Activated T-helper 2 cell treated with anti-CD3 and anti-CD28 coated beads, Interferon-gamma antibody, Interleukin-2, Interleukin-4, amounts not matched to agents 10 μg/mL and 5 μg/mL and 100 μg/mL, durations not matched to agents 14 hours and 24 hours and 36 hours (primary cell): ENCODE data around the gene ARIH2. TPM values are rescaled to one million over a fixed set of nuclear protein-coding genes. Genes with fewer than 3 reads are reported as not detected.
"Not testable (repeated sequence)": the region's sequence is repeated elsewhere in the genome, so short reads cannot be mapped to it uniquely, and the experiment has no call there.

Experiments used
- DNase-seq: peaks from one replicate; pipeline ENCODE4 v3.0.0; 2021; ENCODE audit warnings: low spot score
- H3K27ac Mint-ChIP-seq: one replicate; pipeline ENCODE4 v1.8.0; 2021; ENCODE audit warnings: mixed read lengths
- H3K27me3 Mint-ChIP-seq: one replicate; pipeline ENCODE4 v1.8.0; 2021; ENCODE audit warnings: low read depth, mixed read lengths
- H3K36me3 Mint-ChIP-seq: one replicate; pipeline ENCODE4 v1.8.0; 2021; ENCODE audit warnings: low read depth, mixed read lengths
- H3K4me1 Mint-ChIP-seq: one replicate; pipeline ENCODE4 v1.8.0; 2021; ENCODE audit warnings: low read depth, mixed read lengths
- H3K4me3 Mint-ChIP-seq: one replicate; pipeline ENCODE4 v1.8.0; 2021; ENCODE audit warnings: low read depth, mild to moderate bottlenecking, moderate library complexity, mixed read lengths
- H3K9me3 Mint-ChIP-seq: one replicate; pipeline ENCODE4 v1.8.0; 2021; ENCODE audit warnings: mixed read lengths
- intact Hi-C: fragments of 100-400 bp; cut with micrococcal nuclease; formaldehyde crosslinking; loops from one replicate; pipeline ENCODE4 v1.15.1; 2023
- total RNA-seq: library from RNA; stranded (reverse); gene quantifications from 2 replicates; pipeline ENCODE4 v1.2.3, GENCODE V29; 2022

The ARIH2 gene
- total RNA-seq, 1 donor from 2014 or later = 156 TPM

- intact Hi-C loops = no loop called here
- Mint-ChIP-seq H3K4me3 (no peak overlapping the region), H3K27me3 (no peaks in the 10 kb centered on the region), H3K27ac (peak overlapping the region; percentile 48), H3K4me1 (peaks cover 2% of the 10 kb centered on the region), H3K36me3 (peaks cover 8% of the 10 kb centered on the region), H3K9me3 (no peaks in the 10 kb centered on the region)
- no peak for DNase-seq
Measured at GRCh38 chr3:49001155-49001554, 82.5 kb downstream of the ARIH2 start.

GRCh38 chr3:49004352-49005302 lies 86.0 kb downstream of the ARIH2 start:
- Mint-ChIP-seq H3K27ac (no peak overlapping the region), H3K27me3 (no peaks in the 10 kb centered on the region), H3K4me1 (peaks cover 17% of the 10 kb centered on the region), H3K36me3 (peaks cover 16% of the 10 kb centered on the region), H3K9me3 (no peaks in the 10 kb centered on the region), H3K4me3 (no peak overlapping the region)
- intact Hi-C loops = no loop called here
- no peak for DNase-seq

- H3K36me3 Mint-ChIP-seq = peaks cover 16% of the 10 kb centered on the region
- intact Hi-C loops = no loop called here
- H3K4me3 Mint-ChIP-seq = no peak overlapping the region
- H3K27ac Mint-ChIP-seq = no peak overlapping the region
- peaks cover 17% of the 10 kb centered on the region for H3K4me1 Mint-ChIP-seq
- H3K9me3 Mint-ChIP-seq = no peaks in the 10 kb centered on the region
- no peaks in the 10 kb centered on the region for H3K27me3 Mint-ChIP-seq
- DNase-seq = no peak
Measured at GRCh38 chr3:49005303-49005680, 86.7 kb downstream of the ARIH2 start.

- H3K36me3 Mint-ChIP-seq = peaks cover 16% of the 10 kb centered on the region
- peak overlapping the region; percentile 98 for H3K4me3 Mint-ChIP-seq
- intact Hi-C loops = no loop called here
- no peak overlapping the region for H3K27ac Mint-ChIP-seq
- no peaks in the 10 kb centered on the region for H3K27me3 Mint-ChIP-seq
- H3K9me3 Mint-ChIP-seq = no peaks in the 10 kb centered on the region
- DNase-seq = no peak
- peaks cover 15% of the 10 kb centered on the region for H3K4me1 Mint-ChIP-seq
Measured at GRCh38 chr3:49005998-49006397, 87.4 kb downstream of the ARIH2 start.

- Mint-ChIP-seq H3K9me3 (no peaks in the 10 kb centered on the region), H3K27me3 (no peaks in the 10 kb centered on the region), H3K36me3 (peaks cover 20% of the 10 kb centered on the region), H3K4me3 (peak overlapping the region; percentile 98), H3K27ac (peak overlapping the region; percentile 99), H3K4me1 (peaks cover 15% of the 10 kb centered on the region)
- intact Hi-C loops = loop anchor here (1.0 kb wide), 3 partner anchors 15 to 88 kb away; partner anchors contain the start of gene QRICH1
- DNase-seq = no peak
Measured at GRCh38 chr3:49006408-49007067, 87.9 kb downstream of the ARIH2 start.

GRCh38 chr3:49007068-49007770 lies 88.6 kb downstream of the ARIH2 start, which contains the start of gene WDR6:
TSS of gene WDR6 (plus strand) at chr3:49007391. CDS start at chr3:49007432, 41 bp downstream.
- Mint-ChIP-seq H3K9me3 (no peaks in the 10 kb centered on the region), H3K36me3 (peaks cover 23% of the 10 kb centered on the region), H3K4me3 (peak within 1 kb of the TSS; percentile 98), H3K27me3 (no peaks in the 10 kb centered on the region), H3K4me1 (peaks cover 15% of the 10 kb centered on the region), H3K27ac (peak within 1 kb of the TSS; percentile 99)
- peak; percentile 96 for DNase-seq
- intact Hi-C loops = loop anchor here (1.0 kb wide), 3 partner anchors 14 to 87 kb away; partner anchors contain the start of gene QRICH1

GRCh38 chr3:49007771-49008528 lies 89.3 kb downstream of the ARIH2 start:
- H3K27ac Mint-ChIP-seq = peak overlapping the region; percentile 99
- intact Hi-C loops = loop anchor here (1.0 kb wide), 3 partner anchors 13 to 86 kb away; partner anchors contain the start of gene QRICH1
- no peaks in the 10 kb centered on the region for H3K27me3 Mint-ChIP-seq
- H3K36me3 Mint-ChIP-seq = peaks cover 25% of the 10 kb centered on the region
- H3K4me3 Mint-ChIP-seq = peak overlapping the region; percentile 98
- peaks cover 15% of the 10 kb centered on the region for H3K4me1 Mint-ChIP-seq
- no peaks in the 10 kb centered on the region for H3K9me3 Mint-ChIP-seq
- DNase-seq = peak; percentile 86

GRCh38 chr3:49008627-49009026 lies 90.0 kb downstream of the ARIH2 start:
- H3K27me3 Mint-ChIP-seq, intact Hi-C loops, H3K9me3 Mint-ChIP-seq, DNase-seq: not testable (repeated sequence)
- Mint-ChIP-seq H3K36me3 (peaks cover 26% of the 10 kb centered on the region), H3K27ac (peak overlapping the region; percentile 99), H3K4me1 (peaks cover 15% of the 10 kb centered on the region), H3K4me3 (peak overlapping the region; percentile 98)

GRCh38 chr3:49009396-49009795 lies 90.8 kb downstream of the ARIH2 start:
- DNase-seq = no peak
- intact Hi-C loops = no loop called here
- no peaks in the 10 kb centered on the region for H3K27me3 Mint-ChIP-seq
- peaks cover 33% of the 10 kb centered on the region for H3K36me3 Mint-ChIP-seq
- no peaks in the 10 kb centered on the region for H3K9me3 Mint-ChIP-seq
- H3K27ac Mint-ChIP-seq = peak overlapping the region; percentile 14
- H3K4me1 Mint-ChIP-seq = peaks cover 15% of the 10 kb centered on the region
- H3K4me3 Mint-ChIP-seq = no peak overlapping the region

GRCh38 chr3:49012441-49013017 lies 93.9 kb downstream of the ARIH2 start:
- Mint-ChIP-seq H3K4me3 (no peak overlapping the region), H3K27me3 (no peaks in the 10 kb centered on the region), H3K4me1 (peaks cover 12% of the 10 kb centered on the region), H3K9me3 (no peaks in the 10 kb centered on the region), H3K36me3 (peaks cover 51% of the 10 kb centered on the region), H3K27ac (no peak overlapping the region)
- no peak for DNase-seq
- intact Hi-C loops = no loop called here

GRCh38 chr3:49013113-49013737 lies 94.6 kb downstream of the ARIH2 start:
- Mint-ChIP-seq H3K36me3 (peaks cover 47% of the 10 kb centered on the region), H3K27ac (no peak overlapping the region), H3K27me3 (no peaks in the 10 kb centered on the region), H3K4me1 (peaks cover 8% of the 10 kb centered on the region), H3K4me3 (no peak overlapping the region), H3K9me3 (no peaks in the 10 kb centered on the region)
- no peak for DNase-seq
- intact Hi-C loops = no loop called here
